Activated naive CD8-positive, alpha-beta T cell treated with anti-CD3 and anti-CD28 coated beads for 36 hours (primary cell): Measurements from ENCODE around the gene ZNF761. TPM values are rescaled to one million over a fixed set of nuclear protein-coding genes. Genes with fewer than 3 reads are reported as not detected.
A peak's percentile ranks its signal among the peaks of the same experiment; 100 is the strongest.
"Not testable (repeated sequence)": the region's sequence is repeated elsewhere in the genome, so short reads cannot be mapped to it uniquely, and the experiment has no call there.

Experiments used
- DNase-seq: peaks from one replicate; pipeline ENCODE4 v3.0.0; 2021
- H3K27ac Mint-ChIP-seq: one replicate; pipeline ENCODE4 v1.8.0; 2022; ENCODE audit warnings: mild to moderate bottlenecking, moderate library complexity, mixed read lengths
- H3K27me3 Mint-ChIP-seq: one replicate; pipeline ENCODE4 v1.8.0; 2022; ENCODE audit warnings: mild to moderate bottlenecking, mixed read lengths
- H3K36me3 Mint-ChIP-seq: one replicate; pipeline ENCODE4 v1.8.0; 2021; ENCODE audit warnings: mild to moderate bottlenecking, mixed read lengths
- H3K4me1 Mint-ChIP-seq: one replicate; pipeline ENCODE4 v1.8.0; 2021; ENCODE audit warnings: mixed read lengths
- H3K4me3 Mint-ChIP-seq: one replicate; pipeline ENCODE4 v1.8.0; 2022; ENCODE audit warnings: mild to moderate bottlenecking, moderate library complexity, mixed read lengths
- H3K9me3 Mint-ChIP-seq: one replicate; pipeline ENCODE4 v1.8.0; 2022; ENCODE audit warnings: mixed read lengths
- total RNA-seq, 2 experiments: library from RNA; stranded (reverse); gene quantifications; one replicate each; pipeline ENCODE4 v1.2.3, GENCODE V29; 2021

ZNF761 gene
- total RNA-seq, 2 experiments from 2014 or later, result 10.9 to 12.4 TPM

DNA sequence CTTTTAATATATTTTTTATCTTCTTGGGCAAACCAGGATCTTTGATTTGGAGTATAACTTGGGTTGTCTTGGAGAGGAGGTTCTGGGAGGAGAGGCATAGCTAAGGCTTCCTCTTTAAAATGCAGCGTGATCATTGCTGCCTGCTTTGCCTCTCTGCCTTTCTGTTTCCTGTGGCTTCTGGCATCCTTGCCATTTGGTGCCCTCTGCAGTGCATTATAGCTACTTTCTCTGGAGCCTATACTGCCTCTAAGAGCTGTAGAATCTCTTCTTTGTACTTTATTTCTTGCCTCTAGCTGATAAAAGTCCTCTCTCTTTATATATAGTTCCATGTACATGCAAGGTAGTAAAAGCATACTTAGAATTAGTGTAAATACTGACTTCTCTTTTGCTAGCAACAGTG lies 43.0 kb downstream of the ZNF761 start:
- peaks cover 95% of the 10 kb centered on the region for H3K36me3 Mint-ChIP-seq
- not testable (repeated sequence) for H3K27ac Mint-ChIP-seq, H3K4me1 Mint-ChIP-seq, DNase-seq, H3K27me3 Mint-ChIP-seq, H3K4me3 Mint-ChIP-seq
- H3K9me3 Mint-ChIP-seq, result peaks cover 45% of the 10 kb centered on the region

DNA sequence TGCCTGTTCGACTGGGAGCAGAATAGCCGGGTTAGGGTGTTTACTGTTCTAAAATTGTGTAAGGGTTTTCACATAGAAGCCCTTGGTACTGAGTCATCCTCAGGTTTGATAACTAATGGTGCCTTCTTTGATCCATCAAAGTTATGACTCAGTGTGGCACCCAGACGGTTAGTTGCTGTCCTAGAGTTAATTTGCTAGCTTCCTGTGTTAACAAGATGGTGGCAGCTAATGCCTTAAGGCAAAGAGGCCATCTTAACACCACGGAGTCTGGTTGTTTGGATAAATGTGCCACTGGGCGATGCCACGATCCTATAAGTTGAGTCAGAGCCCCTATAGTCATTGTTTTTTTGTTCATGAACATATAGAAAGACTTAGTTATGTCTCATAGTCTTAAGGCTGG lies 43.7 kb downstream of the ZNF761 start:
- Mint-ChIP-seq H3K9me3 (peaks cover 50% of the 10 kb centered on the region), H3K36me3 (peaks cover 96% of the 10 kb centered on the region)
- H3K27me3 Mint-ChIP-seq, H3K4me3 Mint-ChIP-seq, H3K27ac Mint-ChIP-seq, H3K4me1 Mint-ChIP-seq, DNase-seq: not testable (repeated sequence)

DNA sequence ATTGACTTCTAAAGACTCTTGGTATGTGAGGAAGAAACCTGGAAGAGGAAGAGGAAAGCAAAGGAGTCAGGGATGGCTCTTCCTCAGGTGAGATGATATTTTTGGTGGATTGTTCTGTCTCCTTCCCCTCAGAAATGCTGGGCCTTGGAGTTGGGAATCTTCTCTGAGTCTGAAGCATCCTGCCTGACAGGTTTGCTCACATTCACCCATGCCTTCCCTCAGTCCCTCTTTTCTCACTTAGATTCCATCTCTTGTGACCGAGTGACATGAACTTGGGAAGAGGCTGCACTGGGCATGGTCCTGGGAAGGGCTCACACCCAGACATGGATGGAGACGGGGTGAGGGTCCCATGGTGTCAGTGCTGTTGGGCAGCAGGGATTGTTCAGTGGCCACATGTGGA lies 52.0 kb downstream of the ZNF761 start:
- not testable (repeated sequence) for H3K4me3 Mint-ChIP-seq, DNase-seq, H3K27me3 Mint-ChIP-seq, H3K27ac Mint-ChIP-seq, H3K4me1 Mint-ChIP-seq
- peaks cover 57% of the 10 kb centered on the region for H3K9me3 Mint-ChIP-seq
- H3K36me3 Mint-ChIP-seq, result peaks cover 96% of the 10 kb centered on the region

DNA sequence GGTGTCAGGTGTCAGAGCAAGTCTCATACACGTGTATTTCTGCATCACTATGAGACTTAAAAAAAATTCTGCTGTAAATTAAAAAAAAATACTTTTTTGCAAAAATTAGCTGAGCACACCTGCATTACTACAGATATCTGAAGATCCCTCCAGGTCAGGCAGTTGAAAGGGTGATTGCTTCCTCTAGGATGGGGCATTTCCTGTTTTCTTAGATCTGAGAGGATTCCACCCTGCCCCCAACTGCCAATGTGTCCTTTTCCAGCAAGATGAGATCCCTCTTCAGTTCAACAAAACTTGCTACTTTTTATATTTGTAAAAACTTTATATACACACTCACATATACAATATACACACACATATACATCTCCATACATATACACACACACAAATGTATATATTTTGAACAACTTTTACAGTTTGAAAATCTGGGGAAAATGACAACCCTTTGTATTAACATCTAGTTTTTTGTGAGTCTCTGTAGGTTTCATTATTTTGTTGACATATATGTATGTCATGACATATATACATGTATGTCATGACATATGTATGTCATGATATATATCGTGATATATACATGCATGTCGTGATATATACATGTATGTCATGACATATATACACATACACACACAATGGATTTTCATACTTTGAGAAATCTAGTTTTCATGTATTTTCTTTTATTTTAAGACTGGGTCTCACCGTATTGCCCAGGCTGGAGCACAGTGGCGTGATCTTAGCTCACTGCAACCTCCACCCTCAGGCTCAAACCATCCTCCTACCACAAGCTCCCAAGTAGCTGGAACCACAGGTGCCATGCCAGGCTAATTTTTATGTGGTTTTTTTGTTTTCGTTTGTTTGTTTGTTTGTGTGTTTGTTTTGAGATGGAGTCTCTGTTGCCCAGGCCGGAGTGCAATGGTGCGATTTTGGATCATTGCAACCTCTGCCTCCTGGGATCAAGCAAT lies 53.5 kb downstream of the ZNF761 start:
- Mint-ChIP-seq H3K4me1 (no peaks in the 10 kb centered on the region), H3K9me3 (peaks cover 49% of the 10 kb centered on the region), H3K4me3 (no peak overlapping the region), H3K27me3 (no peaks in the 10 kb centered on the region), H3K36me3 (peaks cover 94% of the 10 kb centered on the region), H3K27ac (no peak overlapping the region)
- DNase-seq, result no peak

DNA sequence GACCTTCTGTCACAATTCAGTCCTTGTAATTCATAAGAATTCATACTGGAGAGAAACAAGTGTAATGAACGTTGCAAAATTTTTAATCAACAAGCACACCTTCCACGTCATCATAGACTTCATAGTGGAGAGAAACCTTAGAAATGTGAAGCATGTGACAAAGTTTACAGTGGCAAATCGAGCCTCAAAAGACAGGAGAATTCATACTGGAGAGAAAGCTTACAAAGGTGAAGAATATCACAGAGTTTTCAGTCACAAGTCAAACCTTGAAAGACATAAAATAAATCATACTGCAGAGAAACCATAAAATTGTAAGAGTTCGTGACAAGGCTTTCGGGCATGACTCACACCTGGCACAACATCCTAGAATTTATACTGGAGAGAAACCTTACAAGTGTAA lies 60.4 kb downstream of the ZNF761 start:
- Mint-ChIP-seq H3K36me3 (peaks cover 84% of the 10 kb centered on the region), H3K27me3 (no peaks in the 10 kb centered on the region), H3K9me3 (peaks cover 68% of the 10 kb centered on the region), H3K4me1 (no peaks in the 10 kb centered on the region), H3K4me3 (no peak overlapping the region), H3K27ac (no peak overlapping the region)
- no peak for DNase-seq

DNA sequence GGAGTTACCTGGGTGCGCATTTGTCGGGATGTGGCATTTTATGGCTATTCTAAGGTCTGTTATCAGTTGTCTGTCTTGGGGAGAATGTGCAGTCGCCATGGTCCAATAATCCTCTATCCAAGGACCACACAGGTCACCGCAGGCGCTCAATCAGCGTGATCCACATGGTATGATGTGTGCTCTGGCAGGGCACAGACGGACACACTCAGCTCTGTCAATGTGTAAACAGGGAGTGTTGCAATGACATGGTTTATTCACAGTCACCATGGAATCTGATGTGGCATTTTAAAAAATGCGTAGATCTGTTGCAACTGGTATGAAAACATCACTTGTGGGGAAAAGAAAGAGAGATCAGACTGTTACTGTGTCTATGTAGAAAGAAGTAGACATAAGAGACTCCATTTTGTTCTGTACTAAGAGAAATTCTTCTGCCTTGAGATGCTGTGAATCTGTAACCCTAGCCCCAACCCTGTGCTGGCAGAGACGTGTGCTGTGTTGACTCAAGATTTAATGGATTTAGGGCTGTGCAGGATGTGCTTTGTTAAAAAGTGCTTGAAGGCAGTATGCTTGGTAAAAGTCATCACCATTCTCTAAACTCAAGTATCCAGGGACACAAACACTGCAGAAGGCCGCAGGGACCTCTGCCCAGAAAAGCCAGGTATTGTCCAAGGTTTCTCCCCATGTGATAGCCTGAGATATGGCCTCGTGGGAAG lies 65.7 kb downstream of the ZNF761 start:
- not testable (repeated sequence) for DNase-seq, H3K27me3 Mint-ChIP-seq, H3K4me3 Mint-ChIP-seq, H3K27ac Mint-ChIP-seq, H3K4me1 Mint-ChIP-seq
- Mint-ChIP-seq H3K9me3 (peaks cover 51% of the 10 kb centered on the region), H3K36me3 (peaks cover 33% of the 10 kb centered on the region)

DNA sequence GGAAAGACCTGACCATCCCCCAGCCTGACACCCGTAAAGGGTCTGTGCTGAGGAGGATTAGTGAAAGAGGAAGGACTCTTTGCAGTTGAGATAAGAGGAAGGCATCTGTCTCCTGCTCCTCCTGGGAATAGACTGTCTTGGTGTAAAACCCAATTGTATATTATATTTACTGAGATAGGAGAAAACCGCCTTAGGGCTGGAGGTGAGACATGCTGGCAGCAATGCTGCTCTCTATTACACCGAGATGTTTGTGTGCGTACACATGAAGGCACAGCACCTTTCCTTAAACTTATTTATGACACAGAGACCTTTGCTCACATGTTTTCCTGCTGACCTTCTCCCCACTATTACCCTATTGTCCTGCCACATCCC lies 66.2 kb downstream of the ZNF761 start:
- Mint-ChIP-seq H3K36me3 (peaks cover 28% of the 10 kb centered on the region), H3K9me3 (peaks cover 46% of the 10 kb centered on the region)
- not testable (repeated sequence) for DNase-seq, H3K27ac Mint-ChIP-seq, H3K4me3 Mint-ChIP-seq, H3K27me3 Mint-ChIP-seq, H3K4me1 Mint-ChIP-seq

DNA sequence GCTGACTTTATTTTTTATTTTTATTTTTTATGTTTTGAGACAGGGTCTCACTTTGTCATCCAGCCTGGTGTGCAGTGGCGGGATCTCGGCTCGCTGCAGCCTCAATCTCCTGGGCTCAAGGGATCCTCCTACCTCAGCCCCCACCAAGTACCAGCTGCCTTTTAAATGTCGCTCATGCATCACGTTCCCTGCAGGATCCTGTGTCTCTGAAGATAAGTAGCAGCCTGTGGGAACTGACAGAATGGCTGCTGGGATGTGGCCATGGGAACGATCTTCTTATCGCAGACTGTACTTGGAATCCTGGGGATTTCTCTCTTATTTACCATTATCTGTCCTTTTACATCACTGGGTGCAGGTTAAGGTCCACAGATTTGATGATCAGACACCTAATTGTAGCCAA lies 71.4 kb downstream of the ZNF761 start:
- H3K27me3 Mint-ChIP-seq, result peaks cover 31% of the 10 kb centered on the region
- not testable (repeated sequence) for H3K4me1 Mint-ChIP-seq, DNase-seq, H3K27ac Mint-ChIP-seq, H3K36me3 Mint-ChIP-seq, H3K4me3 Mint-ChIP-seq
- peaks cover 15% of the 10 kb centered on the region for H3K9me3 Mint-ChIP-seq

DNA sequence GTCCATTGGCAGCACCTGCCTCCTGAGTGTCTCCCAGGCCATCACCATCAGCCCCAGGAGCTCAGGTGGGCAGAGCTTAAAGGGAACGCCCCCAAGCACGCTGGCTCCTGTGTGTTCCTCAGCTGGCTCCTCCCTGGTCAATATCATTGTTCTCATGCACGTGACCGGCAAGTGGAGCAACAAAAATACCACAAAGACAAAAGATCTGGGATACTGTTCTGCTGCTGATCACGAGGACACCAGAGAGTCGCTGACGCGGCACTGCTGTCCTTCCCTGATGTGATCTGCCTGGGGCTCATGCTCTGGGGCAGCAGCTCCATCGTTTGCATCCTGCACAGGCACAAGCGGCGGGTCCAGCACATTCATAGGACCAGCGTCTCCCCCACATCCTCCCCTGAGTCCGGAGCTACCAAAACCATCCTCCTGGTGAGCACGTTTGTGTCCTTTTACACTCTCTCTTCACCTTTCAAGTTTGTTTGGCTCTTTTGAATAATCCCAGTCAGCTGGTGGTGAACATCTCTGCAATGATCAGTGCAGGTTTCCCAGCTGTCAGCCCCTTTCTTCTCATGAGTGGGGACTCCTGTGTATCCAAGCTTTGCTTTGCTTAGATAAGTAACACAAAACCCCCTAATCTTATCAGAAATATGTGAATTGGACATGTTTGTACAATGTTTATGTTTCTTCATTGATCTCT lies 72.0 kb downstream of the ZNF761 start:
- not testable (repeated sequence) for H3K27ac Mint-ChIP-seq, H3K4me1 Mint-ChIP-seq, H3K36me3 Mint-ChIP-seq, DNase-seq, H3K4me3 Mint-ChIP-seq
- Mint-ChIP-seq H3K9me3 (peaks cover 10% of the 10 kb centered on the region), H3K27me3 (peaks cover 31% of the 10 kb centered on the region)

DNA sequence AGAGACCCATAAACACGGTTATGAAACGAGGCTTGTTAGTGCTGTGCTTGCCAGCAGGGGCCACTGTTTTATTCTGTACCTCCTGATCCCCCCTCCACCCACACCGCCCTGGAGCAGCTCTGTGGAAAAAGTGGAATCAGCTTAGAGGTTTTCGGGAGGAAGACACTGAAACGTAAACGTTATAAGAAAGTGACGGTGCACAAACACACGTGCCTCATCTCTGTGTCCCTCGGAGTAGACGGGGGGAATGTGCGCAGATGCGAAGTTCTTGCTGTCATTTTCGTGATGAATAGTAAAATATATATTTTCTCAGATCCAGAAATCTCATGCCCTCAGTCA lies 72.5 kb downstream of the ZNF761 start:
- peak; percentile 9 for DNase-seq
- not testable (repeated sequence) for H3K9me3 Mint-ChIP-seq, H3K36me3 Mint-ChIP-seq, H3K4me3 Mint-ChIP-seq, H3K4me1 Mint-ChIP-seq, H3K27ac Mint-ChIP-seq
- peaks cover 31% of the 10 kb centered on the region for H3K27me3 Mint-ChIP-seq

DNA sequence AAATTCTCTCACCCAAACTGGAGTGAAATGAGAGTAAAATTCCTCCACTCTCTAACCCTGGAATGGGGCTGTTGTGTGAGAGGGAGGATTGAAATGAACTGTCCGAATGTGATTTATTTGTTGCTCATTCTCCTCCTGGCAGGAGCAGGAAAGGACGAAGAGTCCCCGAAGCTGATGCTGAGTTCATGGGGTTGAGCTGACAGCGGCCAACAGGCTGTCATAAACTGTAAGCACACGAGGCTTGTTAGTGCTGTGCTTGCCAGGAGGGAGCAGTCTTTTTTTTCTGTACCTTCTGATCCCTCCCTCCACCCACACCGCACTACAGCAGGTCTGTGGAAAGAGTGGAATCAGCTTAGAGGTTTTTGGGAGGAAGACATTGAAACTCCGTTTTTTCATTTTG lies 73.1 kb downstream of the ZNF761 start:
- H3K4me3 Mint-ChIP-seq, result no peak overlapping the region
- H3K36me3 Mint-ChIP-seq, result peaks cover 3% of the 10 kb centered on the region
- DNase-seq, result no peak
- no peak overlapping the region for H3K27ac Mint-ChIP-seq
- peaks cover 7% of the 10 kb centered on the region for H3K9me3 Mint-ChIP-seq
- H3K4me1 Mint-ChIP-seq, result no peaks in the 10 kb centered on the region
- peaks cover 31% of the 10 kb centered on the region for H3K27me3 Mint-ChIP-seq

DNA sequence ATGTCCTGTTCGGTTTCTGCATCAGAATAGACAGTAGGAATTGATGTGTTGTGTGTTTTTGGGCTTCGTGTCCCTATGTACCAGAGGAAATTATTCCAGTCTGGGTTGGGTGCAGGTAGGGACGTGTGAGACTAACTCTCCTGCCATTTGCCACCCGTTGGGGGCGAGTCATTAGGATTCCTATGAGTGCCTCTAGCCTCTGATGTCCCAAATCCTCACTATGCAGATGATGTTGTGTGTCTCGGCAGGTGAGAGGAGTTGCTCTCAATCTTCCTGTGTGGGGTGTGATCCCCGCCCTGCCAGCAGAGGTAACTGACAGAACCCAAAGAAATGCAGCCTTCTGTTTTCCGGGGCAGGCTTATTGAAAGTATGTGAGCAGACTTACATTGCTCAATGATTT lies 74.9 kb downstream of the ZNF761 start:
- Mint-ChIP-seq H3K9me3 (peaks cover 4% of the 10 kb centered on the region), H3K36me3 (peaks cover 3% of the 10 kb centered on the region), H3K27ac (no peak overlapping the region), H3K4me1 (peaks cover under 1% of the 10 kb centered on the region), H3K27me3 (peaks cover 21% of the 10 kb centered on the region), H3K4me3 (no peak overlapping the region)
- DNase-seq, result no peak
